ENCODE measurements around the gene KMT2C.

The KMT2C gene

DNA sequence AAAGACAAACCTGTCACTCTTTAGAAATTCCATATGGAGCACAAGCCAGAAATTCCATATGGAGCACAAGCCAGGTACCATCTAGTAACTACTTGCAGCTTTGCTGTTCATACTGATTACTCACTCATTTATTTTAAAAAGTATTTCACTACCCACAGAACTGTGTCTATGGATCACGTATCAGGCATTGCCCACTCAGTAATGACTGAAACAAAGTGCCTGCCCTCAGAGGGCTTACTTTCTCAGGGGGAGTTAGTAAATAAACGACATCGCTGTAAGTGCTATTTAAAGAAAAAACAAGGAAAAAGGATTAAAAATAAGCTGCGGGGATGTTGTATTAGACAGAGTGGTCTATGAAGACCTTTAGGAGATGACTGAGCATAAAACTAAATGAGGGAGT lies 239.4 kb downstream of the KMT2C start:
- DNase-seq (ENCODE audit: low spot score), result no peak

DNA sequence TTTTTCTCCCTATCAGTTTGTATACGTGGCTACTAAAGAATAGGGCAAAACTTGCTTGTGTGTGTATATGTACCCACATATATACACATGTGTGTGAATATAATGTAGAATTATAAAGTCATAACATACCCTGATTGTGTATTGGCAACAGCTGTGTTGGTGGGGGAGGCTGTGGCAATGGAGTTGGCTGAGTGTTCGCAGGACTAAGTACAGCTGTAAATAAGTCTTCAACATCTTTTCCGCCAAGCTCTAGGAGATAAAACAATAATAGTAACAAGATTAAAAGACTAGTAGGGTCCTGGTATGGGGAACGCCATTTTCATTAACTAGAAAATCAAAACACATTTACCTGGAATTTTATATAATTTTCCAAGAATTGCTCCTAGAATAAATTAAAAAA lies 241.9 kb downstream of the KMT2C start:
- DNase-seq (ENCODE audit: low spot score), result no peak

GRCh38 chr7:152189061-152189460 lies 246.7 kb downstream of the KMT2C start:
- no peak for DNase-seq (ENCODE audit: low spot score)

GRCh38 chr7:152185558-152185957 lies 250.2 kb downstream of the KMT2C start:
- no peak for DNase-seq (ENCODE audit: low spot score)

DNA sequence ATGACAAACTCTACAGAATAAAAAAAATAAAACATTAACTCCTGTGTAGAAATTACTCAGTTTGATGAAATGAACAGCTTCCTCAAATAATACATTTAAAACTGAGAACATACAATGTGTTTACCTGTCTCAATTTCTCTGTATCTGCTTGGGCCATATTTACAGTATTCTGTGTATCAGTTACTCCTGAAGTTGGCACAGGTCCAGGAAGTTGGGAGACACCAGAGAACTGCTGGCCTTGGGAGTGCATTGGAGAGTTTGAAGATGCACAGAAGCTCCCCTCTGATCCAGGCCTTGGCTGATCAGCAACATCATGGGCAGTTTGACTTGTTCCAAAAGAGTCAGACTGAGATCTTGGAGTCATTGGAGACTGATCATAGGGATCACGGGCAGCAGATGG lies 255.2 kb downstream of the KMT2C start:
- no peak for DNase-seq (ENCODE audit: low spot score)

- DNase-seq (ENCODE audit: low spot score), result no peak
Measured at GRCh38 chr7:152180048-152180447, 255.8 kb downstream of the KMT2C start.

- DNase-seq (ENCODE audit: low spot score), result no peak
Measured at GRCh38 chr7:152178405-152179058, 257.3 kb downstream of the KMT2C start.

DNA sequence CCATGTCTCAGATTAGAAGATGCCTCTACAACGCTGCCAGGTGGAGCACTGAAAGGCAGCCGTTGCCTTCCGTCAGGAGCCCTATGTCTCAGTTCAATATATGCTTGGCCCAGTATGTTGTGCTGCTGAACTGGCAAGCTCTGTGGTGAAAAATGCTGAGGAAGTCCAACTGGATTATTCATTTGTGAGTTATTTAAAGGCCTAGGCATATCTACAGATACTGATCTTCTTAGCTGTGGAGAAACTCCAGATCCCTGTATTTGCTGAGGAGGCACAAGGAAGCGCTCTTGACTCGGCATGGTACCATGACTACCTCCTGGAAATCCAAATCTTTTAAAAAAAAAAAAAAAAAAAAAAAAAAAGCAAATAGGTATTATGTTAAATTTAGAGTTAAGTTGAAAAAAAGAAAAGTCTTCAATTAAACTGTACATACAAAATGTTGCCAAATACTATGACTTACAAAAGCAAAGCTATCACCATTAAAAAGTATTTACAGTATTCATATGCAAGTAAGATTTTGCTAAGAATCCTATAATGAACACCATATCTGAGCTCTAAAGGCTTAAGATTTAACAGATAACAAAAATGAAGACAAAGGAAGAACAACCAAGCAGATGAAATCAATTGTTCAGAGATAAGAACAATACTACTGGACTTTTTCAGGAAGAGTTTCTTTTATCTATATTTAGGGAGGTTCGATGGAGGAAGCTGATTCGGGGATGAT lies 258.0 kb downstream of the KMT2C start:
- DNase-seq (ENCODE audit: low spot score), result no peak

- no peak for DNase-seq (ENCODE audit: low spot score)
Measured at GRCh38 chr7:152176797-152177196, 259.0 kb downstream of the KMT2C start.

GRCh38 chr7:152173372-152174070 lies 262.3 kb downstream of the KMT2C start:
- no peak for DNase-seq (ENCODE audit: low spot score)

GRCh38 chr7:152162287-152162686 lies 273.5 kb downstream of the KMT2C start:
- no peak for DNase-seq (ENCODE audit: low spot score)

GRCh38 chr7:152161171-152161570 lies 274.6 kb downstream of the KMT2C start:
- no peak for DNase-seq (ENCODE audit: low spot score)

DNA sequence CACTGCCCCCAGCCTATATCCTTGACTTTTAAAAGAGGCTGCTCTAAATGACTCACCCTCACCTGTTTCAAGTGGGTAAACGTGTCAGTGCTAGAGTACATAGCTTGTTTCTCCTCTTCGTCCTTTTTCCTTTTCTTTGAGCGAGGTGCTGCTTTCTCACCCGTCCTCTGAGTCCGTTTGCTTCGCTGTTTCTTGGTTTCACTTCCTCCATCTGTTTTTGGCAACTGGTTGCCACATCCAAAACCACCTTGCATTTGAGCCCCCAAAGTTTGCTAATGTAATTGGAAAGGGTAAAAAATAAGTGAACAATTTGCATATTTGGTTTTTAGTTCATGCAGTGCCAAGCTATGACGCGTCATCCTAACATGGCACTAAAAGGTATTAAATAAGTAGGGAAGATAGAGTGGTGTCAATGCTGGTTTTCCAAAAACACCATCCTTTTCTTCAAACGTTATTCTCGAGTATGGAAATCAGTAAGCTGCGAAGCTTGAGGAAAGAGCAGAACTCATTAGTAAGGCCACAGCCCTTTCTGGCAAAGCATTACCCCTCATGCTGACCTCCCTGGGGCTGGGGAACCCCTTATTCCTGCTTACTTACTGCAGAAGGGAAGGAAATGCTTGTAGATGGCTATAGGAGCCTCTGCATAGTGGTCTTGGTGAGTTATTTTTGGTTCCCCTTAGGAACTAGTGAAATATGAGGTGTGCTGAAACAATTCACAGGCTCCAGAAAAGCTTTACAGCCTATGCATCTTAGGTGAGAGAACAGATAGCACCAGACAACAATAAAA lies 276.8 kb downstream of the KMT2C start:
- no peak for DNase-seq (ENCODE audit: low spot score)

DNA sequence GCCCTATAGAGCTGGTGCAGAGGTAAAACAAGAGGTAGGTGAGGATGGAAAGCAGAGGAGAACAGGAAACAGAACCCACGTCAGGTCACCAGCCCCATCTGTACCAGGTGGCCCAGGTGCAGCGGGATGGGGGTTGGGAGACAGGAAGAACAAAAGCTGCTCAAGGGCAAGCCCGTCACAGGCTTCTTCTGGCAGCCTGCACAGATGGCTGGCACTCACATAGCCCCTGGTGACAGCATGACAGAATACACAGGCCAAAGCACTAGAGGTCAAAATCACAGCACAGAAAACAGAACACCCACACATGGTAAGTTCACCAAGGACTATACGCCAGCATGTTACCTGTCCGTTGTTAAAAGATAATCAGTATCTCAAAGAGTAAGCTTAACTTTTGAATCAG lies 283.5 kb downstream of the KMT2C start:
- no peak for DNase-seq (ENCODE audit: low spot score)

DNA sequence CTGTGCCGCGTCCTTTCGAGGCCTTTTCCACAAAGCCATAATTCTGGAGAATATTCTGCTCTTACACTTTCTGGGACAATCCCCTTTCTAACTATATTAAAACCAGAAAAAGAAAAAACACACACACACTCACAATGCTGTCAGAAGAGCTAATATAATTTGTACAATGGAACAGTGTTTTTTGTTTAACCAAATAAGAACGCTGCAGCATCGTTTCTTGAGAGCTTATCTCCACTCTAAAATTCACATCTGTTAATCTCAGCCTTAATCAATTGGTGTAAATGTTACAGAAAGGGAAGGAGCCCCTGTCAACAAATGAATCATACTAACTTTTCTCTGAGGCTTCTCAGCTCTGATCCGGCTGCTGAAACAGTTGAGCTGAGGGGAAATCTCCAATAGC lies 286.4 kb downstream of the KMT2C start:
- DNase-seq (ENCODE audit: low spot score), result no peak

DNA sequence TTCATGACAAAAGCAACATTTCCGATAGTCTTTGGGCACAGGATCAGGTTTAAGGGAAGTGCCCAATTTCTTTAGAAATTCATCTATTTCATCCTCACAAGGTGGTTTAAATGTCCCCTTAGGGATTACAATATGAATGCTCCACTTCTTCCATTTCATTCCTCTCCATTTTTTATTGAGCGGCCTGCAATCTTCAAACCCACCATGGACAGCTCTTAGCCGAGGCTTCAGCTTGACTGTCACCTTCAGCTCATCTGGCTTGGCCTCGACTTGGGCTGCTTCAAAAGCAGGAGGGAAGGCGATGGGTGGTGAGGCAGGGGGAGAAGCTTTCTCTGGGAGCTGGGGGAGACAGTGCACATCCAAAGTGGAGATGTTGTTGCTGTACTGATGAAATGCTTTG lies 287.1 kb downstream of the KMT2C start:
- no peak for DNase-seq (ENCODE audit: low spot score)

GRCh38 chr7:152145853-152146466 lies 289.8 kb downstream of the KMT2C start:
- DNase-seq (ENCODE audit: low spot score), result peak; percentile 57

- no peak for DNase-seq (ENCODE audit: low spot score)
Measured at GRCh38 chr7:152144557-152145245, 291.1 kb downstream of the KMT2C start.

- no peak for DNase-seq (ENCODE audit: low spot score)
Measured at GRCh38 chr7:152142976-152143595, 292.7 kb downstream of the KMT2C start.

- no peak for DNase-seq (ENCODE audit: low spot score)
Measured at GRCh38 chr7:152140560-152140959, 295.2 kb downstream of the KMT2C start.

DNA sequence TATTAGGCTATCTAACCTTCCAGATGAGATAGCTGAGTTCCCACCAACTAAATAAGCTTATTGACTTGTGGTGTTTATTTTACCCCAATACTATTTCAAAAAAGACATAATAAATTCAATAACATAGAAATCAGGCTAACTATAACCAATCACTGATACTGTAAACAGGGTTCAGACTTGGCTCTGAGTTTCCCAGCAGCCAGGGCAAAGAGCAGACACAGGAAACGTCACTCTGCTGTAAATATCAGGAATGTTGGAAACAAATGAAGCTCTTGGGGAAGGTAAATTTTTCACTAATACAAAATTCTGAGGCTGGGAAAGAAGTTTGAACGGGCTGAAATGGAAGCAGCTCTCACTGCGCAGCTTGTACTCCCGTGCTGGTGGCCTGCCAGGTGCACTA lies 295.7 kb downstream of the KMT2C start:
- DNase-seq (ENCODE audit: low spot score), result no peak

Measured in GM03348 (cell line).